ENCODE measurements around the gene CSH2. TPM values are rescaled to one million over a fixed set of nuclear protein-coding genes. Genes with fewer than 3 reads are reported as not detected.
A peak's percentile ranks its signal among the peaks of the same experiment; 100 is the strongest.

The CSH2 gene
- total and polyA plus RNA-seq, 2 of the 13 experiments (the other 11 are each of a cell fraction or from before 2014, with no cell fraction given) = not detected

- TF ChIP-seq ZNF451 (CRISPR knock-in tag; IDR thresholded peaks at IDR 0.05) = no peak
- TF ChIP-seq HOXA9 (CRISPR knock-in tag; IDR thresholded peaks at IDR 0.05; ENCODE audit: borderline replicate concordance) = no peak
- TF ChIP-seq ZBTB33 (CRISPR knock-in tag; IDR thresholded peaks at IDR 0.05) = peak; percentile 98
- TF ChIP-seq ATRX (CRISPR knock-in tag; IDR thresholded peaks at IDR 0.05; ENCODE audit: borderline replicate concordance) = no peak
- TF ChIP-seq ZMAT3 (CRISPR knock-in tag; conservative IDR thresholded peaks at IDR 0.05) = no peak
- TF ChIP-seq SMC3 (IDR thresholded peaks at IDR 0.05; ENCODE audit: low read length) = no peak
- TF ChIP-seq KAT7 (CRISPR knock-in tag; IDR thresholded peaks at IDR 0.05; ENCODE audit: borderline replicate concordance) = no peak
- 0 out of 2 replicates have a peak, but pooled peaks have one; percentile 25 for TF ChIP-seq CCDC6 (CRISPR knock-in tag; IDR thresholded peaks at IDR 0.05)
- TF ChIP-seq MAZ (IDR thresholded peaks at IDR 0.05; ENCODE audit: borderline replicate concordance, low read depth, low read length) = no peak; the same call in 1 of the 2 replicates
- no peak for TF ChIP-seq MAZ (CRISPR knock-in tag; IDR thresholded peaks at IDR 0.05; ENCODE audit: low read depth)
- no peak for TF ChIP-seq GLI4 (CRISPR knock-in tag; IDR thresholded peaks at IDR 0.05; ENCODE audit: borderline replicate concordance)
- no peak for TF ChIP-seq MEIS1 (CRISPR knock-in tag; IDR thresholded peaks at IDR 0.05; ENCODE audit: borderline replicate concordance)
- no peak for TF ChIP-seq HES4 (CRISPR knock-in tag; IDR thresholded peaks at IDR 0.05; ENCODE audit: borderline replicate concordance)
- no peak for TF ChIP-seq MBNL3 (CRISPR knock-in tag; conservative IDR thresholded peaks at IDR 0.05)
- TF ChIP-seq MLLT10 (CRISPR knock-in tag; IDR thresholded peaks at IDR 0.05) = no peak
- TF ChIP-seq KLF16 (CRISPR knock-in tag; IDR thresholded peaks at IDR 0.05) = no peak
- TF ChIP-seq MED1 (CRISPR knock-in tag; IDR thresholded peaks at IDR 0.05) = no peak
- no peak for TF ChIP-seq ZNF441 (CRISPR knock-in tag; IDR thresholded peaks at IDR 0.05; ENCODE audit: borderline replicate concordance)
- no peak for TF ChIP-seq PLSCR1 (CRISPR knock-in tag; IDR thresholded peaks at IDR 0.05; ENCODE audit: borderline replicate concordance)
- no peak for TF ChIP-seq ZNF841 (CRISPR knock-in tag; IDR thresholded peaks at IDR 0.05; ENCODE audit: borderline replicate concordance)
- TF ChIP-seq ZNF280B (CRISPR knock-in tag; IDR thresholded peaks at IDR 0.05; ENCODE audit: borderline replicate concordance) = no peak
- TF ChIP-seq XRCC5 (optimal IDR thresholded peaks at IDR 0.05; ENCODE audit: low read length) = peak; percentile 74
- TF ChIP-seq GABPA (IDR thresholded peaks at IDR 0.05; ENCODE audit: low read depth, low read length) = no peak
- TF ChIP-seq GABPA (CRISPR knock-in tag; IDR thresholded peaks at IDR 0.05; ENCODE audit: low read depth) = no peak
- no peak for TF ChIP-seq ZNF878 (CRISPR knock-in tag; IDR thresholded peaks at IDR 0.05)
- no peak for TF ChIP-seq FOXC1 (CRISPR knock-in tag; IDR thresholded peaks at IDR 0.05; ENCODE audit: borderline replicate concordance)
Observed at GRCh38 chr17:63848834-63849689, 24.4 kb downstream of the CSH2 start (continued).
